ENCODE measurements around the gene GINM1.

GINM1 gene

DNA sequence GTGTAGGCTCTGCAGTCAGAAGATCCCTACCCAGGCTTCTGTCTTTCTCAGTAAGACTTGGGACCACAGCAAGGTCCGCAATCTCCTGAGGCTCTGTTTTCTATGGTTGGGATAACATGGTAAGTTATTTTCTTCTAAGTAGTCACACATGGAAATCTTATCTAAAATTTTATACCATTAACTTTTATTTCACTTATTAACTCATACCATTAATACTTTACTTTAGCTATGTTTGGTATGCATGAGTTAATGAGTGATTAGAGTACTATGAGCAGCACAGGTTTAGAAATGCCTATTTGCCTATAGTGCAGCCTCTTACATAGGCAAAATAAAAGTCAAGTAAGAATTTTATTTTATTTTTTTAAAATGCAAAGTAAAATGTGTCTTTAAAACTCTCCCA, 27.2 kb downstream of the GINM1 start:
- no peak for DNase-seq (ENCODE audit: low spot score)

DNA sequence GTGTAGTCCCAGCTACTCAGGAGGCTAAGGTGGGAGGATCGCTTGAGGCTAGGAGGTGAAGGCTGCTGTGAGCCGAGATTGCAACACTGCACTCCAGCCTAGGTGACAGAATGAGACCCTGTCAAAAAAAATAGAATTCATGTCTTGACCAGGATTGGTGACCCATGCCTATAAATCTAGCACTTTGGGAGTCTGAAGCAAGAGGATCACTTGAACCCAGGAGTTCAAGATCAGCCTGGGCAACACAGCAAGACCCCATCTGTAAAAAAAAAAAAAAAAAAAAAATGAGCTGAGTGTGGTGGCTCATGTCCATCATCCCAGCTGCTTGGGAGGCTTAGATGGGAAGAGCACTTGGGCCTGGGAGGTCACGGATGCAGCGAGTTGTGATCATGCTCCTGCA, 34.3 kb downstream of the GINM1 start:
- DNase-seq (ENCODE audit: low spot score) = no peak

DNA sequence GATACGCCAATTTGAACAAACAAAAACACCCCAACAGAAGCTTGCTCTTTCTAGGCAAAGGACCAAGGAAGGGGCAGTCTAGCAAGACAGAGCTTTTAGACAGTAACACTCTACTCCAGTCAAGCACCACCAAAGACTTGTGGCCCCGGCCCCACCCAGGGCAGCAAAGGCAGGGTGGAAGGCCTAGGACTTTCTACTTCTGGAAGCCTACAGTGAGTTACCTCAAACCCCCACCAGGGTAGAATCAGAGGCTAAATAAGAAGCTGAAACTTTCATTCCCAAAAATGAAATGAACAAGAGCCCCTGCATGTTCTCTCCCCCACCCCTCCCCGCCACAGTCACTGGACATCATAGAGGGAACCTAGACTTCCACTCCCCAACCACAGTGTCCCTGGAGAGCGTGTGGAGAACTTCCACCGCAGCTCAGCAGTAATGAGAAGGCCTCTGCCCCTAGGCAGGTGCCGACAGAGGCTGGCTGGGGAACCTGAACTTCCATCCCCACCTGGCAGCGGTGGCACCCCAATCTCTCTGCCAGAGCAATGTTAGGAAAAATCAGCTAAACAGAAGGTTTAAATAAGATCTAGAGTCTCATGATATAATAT, 42.3 kb downstream of the GINM1 start:
- DNase-seq (ENCODE audit: low spot score) = no peak

DNA sequence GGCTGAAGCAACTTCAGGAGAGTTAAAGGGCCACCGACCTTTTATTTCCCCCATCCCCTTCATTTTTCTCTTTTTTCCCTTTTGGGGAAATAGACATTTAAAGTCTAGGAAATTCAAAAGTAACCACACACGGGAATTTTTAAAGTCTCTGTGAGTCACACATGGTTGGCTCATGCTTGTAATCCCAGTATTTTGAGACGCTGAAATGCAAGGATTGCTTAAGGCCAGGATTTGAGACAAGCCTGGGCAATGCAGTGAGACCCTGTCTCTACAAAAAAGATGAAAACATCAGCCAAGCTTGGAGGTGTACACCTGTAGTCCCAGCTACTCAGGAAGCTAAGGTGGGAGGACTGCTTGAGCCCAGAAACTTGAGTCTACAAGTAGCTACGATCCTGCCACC, 48.2 kb downstream of the GINM1 start:
- no peak for DNase-seq (ENCODE audit: low spot score)

DNA sequence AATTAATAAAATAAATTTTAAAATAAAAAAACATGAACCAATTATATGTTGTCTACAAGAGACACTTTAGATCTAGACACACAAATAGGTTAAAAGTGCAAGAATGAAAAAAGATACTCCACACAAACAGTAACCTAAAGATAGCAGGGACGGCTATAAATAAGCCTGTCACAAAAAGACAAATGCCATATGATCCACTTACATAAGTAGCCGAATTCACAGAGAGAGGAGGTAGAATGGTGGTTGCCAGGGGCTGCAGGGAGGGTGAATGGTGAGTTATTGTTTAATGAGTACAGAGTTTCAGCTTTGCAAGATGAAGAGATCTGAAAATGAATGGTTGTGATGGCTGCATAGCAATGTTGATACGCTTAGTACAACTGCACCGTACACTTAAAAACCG, 49.6 kb downstream of the GINM1 start:
- DNase-seq (ENCODE audit: low spot score) = no peak

DNA sequence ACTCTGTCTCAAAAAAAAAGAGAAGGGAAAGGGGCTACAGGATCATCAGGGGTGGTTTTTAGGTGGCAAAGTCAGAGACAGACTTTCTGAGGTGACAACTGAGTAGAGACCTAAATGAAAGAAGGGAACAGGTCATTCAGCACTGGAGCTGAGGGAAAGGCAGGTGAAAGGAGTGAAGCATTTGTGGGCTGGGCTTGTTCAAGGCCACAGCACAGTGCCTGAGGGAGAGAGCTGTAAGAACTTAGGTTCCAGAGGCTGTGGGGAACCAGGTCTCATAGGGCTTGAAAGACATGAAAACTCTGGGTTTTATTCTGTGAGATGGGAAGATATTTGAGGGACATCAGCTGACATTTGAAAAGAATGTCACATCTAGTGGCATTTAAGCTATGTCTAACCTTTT, 61.5 kb downstream of the GINM1 start:
- no peak for DNase-seq (ENCODE audit: low spot score)

DNA sequence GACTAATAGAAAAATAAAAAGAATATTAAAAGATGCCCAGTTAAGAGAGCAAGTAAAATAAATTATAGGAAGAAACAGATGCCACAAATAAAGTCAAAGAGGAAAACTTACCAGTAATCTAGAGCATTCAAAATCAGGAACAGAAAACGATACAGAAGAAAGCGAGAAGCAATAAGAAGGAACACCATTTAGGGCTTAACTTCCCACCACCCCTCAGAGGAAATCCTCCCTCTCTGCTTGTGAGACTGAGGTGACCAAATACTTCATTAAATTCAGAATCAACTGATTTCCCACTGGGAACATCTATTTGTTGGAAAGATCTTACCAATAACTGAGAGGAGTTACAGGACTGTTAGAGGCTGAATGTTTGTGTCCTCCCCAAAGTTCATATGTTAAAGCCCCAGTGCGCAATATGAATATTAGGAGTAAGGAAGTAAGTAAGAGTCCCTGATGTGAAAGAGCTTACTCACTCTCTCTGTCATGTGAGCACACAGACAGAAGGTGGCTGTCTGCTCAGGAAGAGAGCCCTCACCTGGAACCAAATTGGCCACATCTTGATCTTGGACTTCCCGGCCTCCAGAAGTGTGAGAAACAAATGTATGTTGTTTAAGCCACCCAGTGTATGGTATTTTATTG, 62.8 kb downstream of the GINM1 start:
- DNase-seq (ENCODE audit: low spot score) = peak; percentile 24

DNA sequence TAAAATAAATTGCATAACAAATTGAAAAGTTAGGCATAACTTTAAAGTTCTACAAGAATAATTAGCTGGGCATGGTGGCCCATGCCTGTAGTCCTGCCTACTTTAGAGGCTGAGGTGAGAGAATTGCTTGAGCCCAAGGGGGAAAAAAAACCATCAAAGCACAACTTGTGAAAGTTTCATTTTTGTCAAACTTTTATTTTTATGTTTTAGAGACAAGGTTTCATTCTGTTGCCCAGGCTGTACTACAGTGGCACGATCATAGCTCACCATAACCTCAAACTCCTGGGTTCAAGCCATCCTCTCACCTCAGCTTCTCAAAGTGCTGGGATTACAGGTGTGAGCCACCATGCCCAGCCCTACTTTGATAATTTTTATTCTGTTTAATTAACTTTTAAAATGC, 68.1 kb downstream of the GINM1 start:
- DNase-seq (ENCODE audit: low spot score) = no peak

DNA sequence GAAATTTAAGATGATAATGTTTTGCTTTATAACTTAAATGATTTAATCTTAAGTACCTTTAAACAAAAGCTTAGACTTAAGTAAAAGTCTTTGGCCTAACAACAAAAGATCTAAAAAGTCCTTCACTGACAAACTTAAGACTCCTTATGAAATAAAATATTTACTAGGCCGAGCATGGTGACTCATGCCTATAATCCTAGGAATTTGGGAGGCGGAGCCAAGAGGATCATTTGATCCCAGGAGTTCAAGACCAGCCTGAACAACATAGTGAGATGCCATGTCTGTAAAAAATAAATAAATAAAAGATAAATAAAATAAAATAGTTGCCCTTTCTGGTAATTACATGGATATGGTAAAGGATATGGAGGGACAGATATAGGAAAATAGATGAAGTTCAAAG, 69.9 kb downstream of the GINM1 start:
- DNase-seq (ENCODE audit: low spot score) = no peak
